ENCODE measurements around the gene PLCB1.

The PLCB1 gene

GRCh38 chr20:8524101-8525016 is 392.3 kb downstream of the PLCB1 start:
- H3K4me3 ChIP-seq (ENCODE audit: low read depth, low read length): no peak overlapping the region
- TF ChIP-seq, protein P1, sequence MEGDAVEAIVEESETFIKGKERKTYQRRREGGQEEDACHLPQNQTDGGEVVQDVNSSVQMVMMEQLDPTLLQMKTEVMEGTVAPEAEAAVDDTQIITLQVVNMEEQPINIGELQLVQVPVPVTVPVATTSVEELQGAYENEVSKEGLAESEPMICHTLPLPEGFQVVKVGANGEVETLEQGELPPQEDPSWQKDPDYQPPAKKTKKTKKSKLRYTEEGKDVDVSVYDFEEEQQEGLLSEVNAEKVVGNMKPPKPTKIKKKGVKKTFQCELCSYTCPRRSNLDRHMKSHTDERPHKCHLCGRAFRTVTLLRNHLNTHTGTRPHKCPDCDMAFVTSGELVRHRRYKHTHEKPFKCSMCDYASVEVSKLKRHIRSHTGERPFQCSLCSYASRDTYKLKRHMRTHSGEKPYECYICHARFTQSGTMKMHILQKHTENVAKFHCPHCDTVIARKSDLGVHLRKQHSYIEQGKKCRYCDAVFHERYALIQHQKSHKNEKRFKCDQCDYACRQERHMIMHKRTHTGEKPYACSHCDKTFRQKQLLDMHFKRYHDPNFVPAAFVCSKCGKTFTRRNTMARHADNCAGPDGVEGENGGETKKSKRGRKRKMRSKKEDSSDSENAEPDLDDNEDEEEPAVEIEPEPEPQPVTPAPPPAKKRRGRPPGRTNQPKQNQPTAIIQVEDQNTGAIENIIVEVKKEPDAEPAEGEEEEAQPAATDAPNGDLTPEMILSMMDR (IDR thresholded peaks at IDR 0.05; ENCODE audit: low read depth, low read length): no peak

DNA sequence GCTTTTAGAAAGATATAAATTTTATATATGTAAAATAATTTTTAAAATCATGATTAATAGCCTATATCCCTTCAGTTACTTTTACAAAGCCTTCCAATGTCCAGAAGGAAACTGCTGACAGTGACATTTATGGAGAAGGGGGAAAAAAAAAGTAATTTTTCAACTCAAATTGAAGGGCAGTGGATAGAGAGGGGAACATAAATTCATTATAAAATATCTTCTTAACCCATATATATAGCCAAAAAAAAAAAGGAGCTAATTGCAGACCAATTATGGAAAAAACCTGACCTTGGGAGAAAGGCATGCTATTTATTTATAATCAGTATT is 392.9 kb downstream of the PLCB1 start:
- TF ChIP-seq, protein P1 (IDR thresholded peaks at IDR 0.05; ENCODE audit: low read depth, low read length): no peak
- H3K4me3 ChIP-seq (ENCODE audit: low read depth, low read length): no peak overlapping the region

- TF ChIP-seq, protein P1 (IDR thresholded peaks at IDR 0.05; ENCODE audit: low read depth, low read length): no peak
- no peak overlapping the region for H3K4me3 ChIP-seq (ENCODE audit: low read depth, low read length)
Measured at GRCh38 chr20:8526610-8527009, 394.5 kb downstream of the PLCB1 start.

GRCh38 chr20:8527998-8528723 is 396.1 kb downstream of the PLCB1 start:
- TF ChIP-seq, protein P1 (IDR thresholded peaks at IDR 0.05; ENCODE audit: low read depth, low read length): no peak
- H3K4me3 ChIP-seq (ENCODE audit: low read depth, low read length): no peak overlapping the region

- H3K4me3 ChIP-seq (ENCODE audit: low read depth, low read length): no peak overlapping the region
- TF ChIP-seq, protein P1 (IDR thresholded peaks at IDR 0.05; ENCODE audit: low read depth, low read length): no peak
Measured at GRCh38 chr20:8530022-8530421, 398.0 kb downstream of the PLCB1 start.

DNA sequence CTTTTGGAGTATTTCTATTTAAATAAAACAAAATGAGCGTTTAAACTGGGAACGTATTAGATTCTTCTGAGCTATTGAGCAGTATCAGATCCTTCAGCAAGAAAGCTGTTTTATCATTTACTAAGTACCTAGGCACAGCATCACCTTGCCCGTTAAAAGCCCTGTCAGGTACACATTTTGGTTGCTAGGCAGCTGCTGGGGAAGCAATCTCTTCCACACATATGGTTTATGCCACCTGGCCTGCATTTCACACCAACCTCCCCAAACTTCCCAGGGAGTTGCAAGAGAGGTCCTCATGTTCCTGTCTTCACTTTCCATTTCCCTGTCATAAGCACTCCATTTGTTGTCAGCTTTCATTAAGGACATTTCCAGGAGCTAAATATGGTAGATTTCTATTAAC is 400.1 kb downstream of the PLCB1 start:
- no peak overlapping the region for H3K4me3 ChIP-seq (ENCODE audit: low read depth, low read length)
- TF ChIP-seq, protein P1 (IDR thresholded peaks at IDR 0.05; ENCODE audit: low read depth, low read length): no peak
